ENCODE measurements around the gene ZNF346.

GRCh38 chr5:177010153-177010552 lies 12.3 kb upstream of the ZNF346 start:
- no peak for TF ChIP-seq CTCF (conservative IDR thresholded peaks at IDR 0.05; ENCODE audit: low read length)
- TF ChIP-seq EZH2phosphoT487 (IDR thresholded peaks at IDR 0.05; ENCODE audit: borderline replicate concordance, low read depth, low read length): no peak
